DMS114 treated with DMSO at 0.1 percent for 48 hours (cell line): ENCODE results near the gene SLC23A2.

Experiments used
- DNase-seq: peaks from one replicate; lab custom pipeline; 2025; ENCODE audit not compliant: unreplicated experiment; lab: John Stamatoyannopoulos, UW

SLC23A2 gene

DNA sequence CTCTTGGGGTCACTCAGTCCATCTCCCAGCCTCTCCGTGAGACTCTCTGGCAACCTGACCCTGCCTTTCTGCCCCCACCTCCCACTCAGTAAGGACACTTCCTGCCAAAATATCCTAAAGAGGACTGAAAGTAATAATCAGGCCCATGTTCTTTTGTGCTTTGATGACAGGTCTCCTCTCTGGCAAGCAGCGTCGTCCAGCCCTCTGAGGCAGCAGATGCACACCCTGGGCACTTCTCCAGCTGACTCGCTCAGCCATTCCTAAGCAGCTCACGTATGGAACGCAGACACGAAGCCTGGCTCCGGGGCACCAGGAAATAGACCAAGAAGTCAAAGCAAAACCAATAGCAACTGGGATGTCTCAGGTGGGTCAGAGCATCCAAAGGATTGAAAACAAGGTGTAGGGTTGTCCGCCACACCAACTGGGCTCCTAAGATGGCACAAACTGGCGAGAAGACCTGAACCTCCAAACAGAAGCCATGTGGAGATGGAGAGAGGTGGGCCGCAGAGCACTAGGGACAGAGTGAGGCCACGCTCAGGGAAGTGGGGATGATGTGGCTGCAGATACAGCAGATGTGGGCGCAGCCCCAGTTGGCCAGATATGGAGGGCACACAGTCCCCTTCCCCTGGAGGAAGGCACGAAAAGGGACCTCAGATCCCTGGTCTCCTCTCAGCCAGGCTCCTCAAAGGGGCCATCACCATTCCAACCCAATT lies 180.3 kb downstream of the SLC23A2 start:
- no peak for DNase-seq

DNA sequence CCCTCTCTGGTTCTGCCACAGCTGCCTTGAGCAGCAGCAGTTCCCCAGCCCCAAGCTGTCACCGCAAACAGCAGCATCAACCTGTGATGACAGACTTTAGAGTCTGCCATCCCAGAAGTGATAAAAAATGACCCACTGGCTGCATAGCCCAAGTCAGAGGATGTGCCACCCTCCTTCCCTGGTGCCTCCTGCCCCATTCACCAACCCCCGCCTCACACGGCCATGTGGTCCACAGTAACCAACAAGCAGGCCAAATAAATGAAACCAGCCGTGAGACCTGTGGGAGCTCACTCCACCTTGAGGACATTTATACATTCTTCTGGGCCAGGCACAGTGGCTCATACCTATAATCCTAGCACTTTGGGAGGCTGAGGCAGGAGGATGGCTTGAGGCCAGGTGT lies 181.4 kb downstream of the SLC23A2 start:
- no peak for DNase-seq

GRCh38 chr20:4817230-4817671 lies 184.1 kb downstream of the SLC23A2 start:
- DNase-seq, result no peak

DNA sequence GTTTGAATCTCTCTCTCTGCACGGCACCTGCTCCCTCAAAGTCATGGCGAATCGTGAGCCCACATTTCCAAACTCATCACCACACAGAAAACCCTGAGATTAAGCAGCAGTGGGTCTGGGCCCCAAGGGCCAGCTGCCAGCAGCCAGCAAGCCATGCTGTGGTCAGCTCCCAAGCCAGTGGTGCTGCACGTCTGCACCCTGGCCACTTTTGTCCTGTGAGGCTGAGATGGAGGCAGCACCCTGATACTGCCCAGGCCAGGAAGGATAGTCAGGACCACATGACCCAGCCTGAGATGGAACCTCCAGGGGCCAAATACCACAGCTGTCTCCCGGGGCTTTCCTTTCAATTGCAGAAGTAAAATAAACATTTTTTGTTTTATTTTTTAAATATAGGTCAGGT lies 185.7 kb downstream of the SLC23A2 start:
- DNase-seq, result no peak

GRCh38 chr20:4814696-4815252 lies 186.5 kb downstream of the SLC23A2 start:
- no peak for DNase-seq

DNA sequence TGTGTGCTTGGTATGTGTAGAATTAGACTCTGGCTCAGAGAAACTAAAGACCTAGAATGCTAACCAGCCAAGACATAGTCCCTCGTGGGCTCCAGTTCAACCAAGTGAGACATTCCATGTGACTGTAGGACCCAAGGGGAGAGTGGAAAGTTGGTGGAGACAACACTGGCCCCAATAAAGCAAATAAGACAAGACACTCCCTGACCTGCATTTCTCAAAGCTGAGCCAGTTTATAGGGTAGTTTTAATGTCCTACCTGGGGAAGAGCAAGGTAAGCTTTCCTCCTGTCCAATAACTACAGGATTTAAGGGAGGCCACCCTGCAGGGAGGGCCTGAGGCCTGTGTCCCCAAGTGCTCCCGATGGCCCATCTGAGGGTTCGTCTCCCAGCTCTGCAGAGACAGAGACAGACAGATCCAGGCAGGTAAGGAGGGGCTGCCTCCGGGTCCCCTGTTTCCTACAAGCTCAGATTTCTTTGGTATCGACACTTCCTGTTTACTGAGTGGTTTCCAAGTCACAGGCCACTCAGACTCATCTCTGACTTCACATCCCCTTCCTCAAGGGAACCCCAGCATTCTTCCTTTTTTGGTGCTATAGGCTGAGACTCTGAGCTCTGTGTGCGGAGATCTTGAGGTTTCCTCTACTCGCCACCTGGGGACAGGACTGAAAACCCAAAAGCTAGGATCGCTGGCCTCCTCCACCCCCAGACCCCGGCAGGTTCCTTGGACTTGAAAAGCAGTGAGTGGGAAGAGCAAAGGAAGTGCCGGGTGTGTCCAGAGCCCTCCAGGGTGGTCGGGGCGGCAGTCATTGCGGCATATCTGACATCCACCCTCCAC lies 187.2 kb downstream of the SLC23A2 start:
- no peak for DNase-seq

- DNase-seq, result no peak
Measured at GRCh38 chr20:4813076-4813862, 188.0 kb downstream of the SLC23A2 start.

- no peak for DNase-seq
Measured at GRCh38 chr20:4812641-4813075, 188.7 kb downstream of the SLC23A2 start.

DNA sequence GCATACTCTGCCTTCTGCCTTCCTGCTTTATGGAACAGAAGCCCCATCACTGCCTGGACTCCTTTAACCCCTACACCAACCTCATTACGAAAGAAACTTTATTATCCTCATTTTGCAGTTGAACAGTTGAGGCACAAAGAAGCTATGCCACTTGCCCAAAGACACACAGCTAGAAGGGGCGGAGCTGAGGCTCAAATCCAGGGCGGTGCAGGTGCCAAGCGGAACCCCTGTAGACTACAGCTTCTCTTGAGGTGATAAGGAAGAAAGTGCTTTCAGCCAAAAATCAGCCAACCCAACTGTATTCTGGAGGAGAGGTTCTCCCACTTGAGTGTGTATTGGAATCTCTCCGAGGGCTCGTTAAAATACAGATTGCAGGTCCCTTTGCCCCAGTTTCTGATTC lies 189.1 kb downstream of the SLC23A2 start:
- DNase-seq, result no peak

- no peak for DNase-seq
Measured at GRCh38 chr20:4811661-4812181, 189.6 kb downstream of the SLC23A2 start.

GRCh38 chr20:4811257-4811656 lies 190.1 kb downstream of the SLC23A2 start:
- DNase-seq, result no peak

GRCh38 chr20:4810426-4811019 lies 190.8 kb downstream of the SLC23A2 start:
- DNase-seq, result no peak

- DNase-seq, result no peak
Measured at GRCh38 chr20:4809707-4810106, 191.6 kb downstream of the SLC23A2 start.

DNA sequence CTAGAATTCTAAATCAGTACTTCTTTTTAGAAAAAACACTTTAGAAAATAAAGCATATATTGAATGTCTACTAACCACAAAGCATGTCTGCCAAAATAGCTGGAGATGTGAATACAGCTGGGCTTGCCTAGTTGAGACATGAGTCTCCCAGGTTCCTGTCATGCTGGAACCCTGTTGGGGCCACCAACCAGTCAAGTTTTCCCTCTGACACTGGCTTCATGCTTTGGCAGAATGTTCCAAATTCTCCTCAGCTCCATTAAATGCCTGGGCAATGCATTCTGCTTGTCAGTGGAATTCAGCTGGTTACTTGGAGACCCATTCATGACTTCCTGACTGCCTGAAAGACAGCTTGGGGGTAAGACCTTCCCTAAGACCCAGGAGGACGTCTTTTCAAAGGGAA lies 192.4 kb downstream of the SLC23A2 start:
- no peak for DNase-seq

GRCh38 chr20:4805663-4806449 lies 195.5 kb downstream of the SLC23A2 start:
- DNase-seq, result no peak

- DNase-seq, result no peak
Measured at GRCh38 chr20:4802527-4802926, 198.8 kb downstream of the SLC23A2 start.
